Measurements from ENCODE around the gene STX11.

- TF ChIP-seq ZXDC (CRISPR knock-in tag; IDR thresholded peaks at IDR 0.05) (no peak), USF2 (IDR thresholded peaks at IDR 0.05; ENCODE audit: low read depth, low read length) (no peak), USF2 (CRISPR knock-in tag; IDR thresholded peaks at IDR 0.05; ENCODE audit: borderline replicate concordance) (no peak)
Measured at GRCh38 chr6:144211160-144211559, 60.8 kb downstream of the STX11 start.

Data from HepG2 (cell line).